Fibroblast of skin of right quadriceps (primary cell): ENCODE data around the gene ABCA3.
A peak's percentile ranks its signal among the peaks of the same experiment; 100 is the strongest.
"Not testable (repeated sequence)": the region's sequence is repeated elsewhere in the genome, so short reads cannot be mapped to it uniquely, and the experiment has no call there.

ENCODE experiments used
- DNase-seq: peaks from one replicate; pipeline ENCODE4 v3.0.0-alpha.2; 2013

The ABCA3 gene

DNA sequence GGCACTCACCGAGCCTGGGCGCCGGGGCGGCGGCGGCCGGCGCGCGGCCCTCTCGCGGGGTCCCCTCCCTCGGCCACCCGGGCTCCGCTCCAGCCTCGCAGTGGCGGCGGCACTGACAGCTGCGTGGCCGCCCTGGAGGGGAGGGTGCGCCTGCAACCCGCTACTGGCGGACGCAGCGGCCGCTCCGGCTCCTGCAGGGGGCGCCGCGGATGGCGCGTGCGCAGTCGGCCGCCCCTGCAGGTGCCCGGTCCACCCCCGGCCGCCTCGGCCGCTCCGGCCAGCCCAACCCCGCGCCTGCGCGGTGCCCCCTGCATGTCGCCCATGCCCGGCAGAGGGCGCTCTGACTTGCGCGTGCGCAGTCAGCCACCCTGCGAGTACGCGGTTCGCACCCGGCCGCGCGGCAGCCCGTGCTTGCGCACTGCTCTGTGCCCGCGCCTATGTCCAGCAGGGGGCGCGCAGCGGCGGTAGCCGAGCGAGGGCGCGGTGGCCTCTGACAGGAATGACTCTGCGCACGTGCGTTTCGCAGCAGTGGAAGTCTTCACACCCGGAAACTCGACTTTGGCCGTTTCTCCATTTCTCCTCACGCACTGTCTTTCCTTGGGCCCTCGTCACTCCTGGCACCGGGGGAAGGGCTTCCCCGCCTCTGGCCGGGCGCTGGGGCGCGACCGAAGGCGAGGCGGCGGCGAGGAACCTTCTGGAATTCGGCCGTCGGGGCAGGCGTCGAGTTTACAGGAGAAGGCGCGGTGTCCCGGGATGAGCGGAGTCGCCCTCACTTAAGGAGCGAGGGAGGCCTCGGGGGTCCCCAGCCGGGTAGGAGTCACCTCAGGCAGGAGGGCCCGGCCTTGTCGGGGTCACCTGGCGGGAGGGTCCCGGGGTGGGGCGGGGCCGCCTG is at the start of gene ABCA3:
Gene ABCA3, minus strand, starts transcription at position 165 of the 892 bp plus-strand sequence. CDS start 14,262 bp downstream, outside the sequence.
- peak; percentile 87 for DNase-seq

DNA sequence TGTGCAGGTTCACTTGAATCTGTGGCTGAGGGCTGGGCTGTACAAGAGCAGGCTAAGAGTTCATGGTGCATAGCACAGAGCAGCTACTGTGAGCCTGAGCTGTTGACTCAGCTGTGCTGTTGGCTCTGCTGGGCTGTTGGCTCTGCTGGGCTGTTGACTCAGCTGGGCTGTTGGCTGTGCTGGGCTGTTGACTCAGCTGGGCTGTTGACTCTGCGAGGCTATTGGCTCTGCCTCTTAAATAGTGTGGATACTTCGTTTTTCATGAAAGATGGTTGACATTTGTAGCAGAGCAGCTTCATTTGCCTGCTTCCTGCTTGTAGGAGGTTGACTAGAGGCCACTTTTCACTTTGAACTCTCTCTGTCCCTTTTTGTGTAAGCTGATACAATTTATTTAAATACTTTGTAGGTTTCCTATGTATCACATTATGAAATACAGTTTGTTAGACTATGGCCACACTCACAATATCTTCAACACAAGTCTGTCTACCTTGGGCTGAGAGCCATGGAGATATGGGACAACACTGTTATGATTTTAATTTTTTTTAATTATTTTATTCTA is 48.4 kb upstream of the ABCA3 start:
- peak; percentile 30 for DNase-seq

DNA sequence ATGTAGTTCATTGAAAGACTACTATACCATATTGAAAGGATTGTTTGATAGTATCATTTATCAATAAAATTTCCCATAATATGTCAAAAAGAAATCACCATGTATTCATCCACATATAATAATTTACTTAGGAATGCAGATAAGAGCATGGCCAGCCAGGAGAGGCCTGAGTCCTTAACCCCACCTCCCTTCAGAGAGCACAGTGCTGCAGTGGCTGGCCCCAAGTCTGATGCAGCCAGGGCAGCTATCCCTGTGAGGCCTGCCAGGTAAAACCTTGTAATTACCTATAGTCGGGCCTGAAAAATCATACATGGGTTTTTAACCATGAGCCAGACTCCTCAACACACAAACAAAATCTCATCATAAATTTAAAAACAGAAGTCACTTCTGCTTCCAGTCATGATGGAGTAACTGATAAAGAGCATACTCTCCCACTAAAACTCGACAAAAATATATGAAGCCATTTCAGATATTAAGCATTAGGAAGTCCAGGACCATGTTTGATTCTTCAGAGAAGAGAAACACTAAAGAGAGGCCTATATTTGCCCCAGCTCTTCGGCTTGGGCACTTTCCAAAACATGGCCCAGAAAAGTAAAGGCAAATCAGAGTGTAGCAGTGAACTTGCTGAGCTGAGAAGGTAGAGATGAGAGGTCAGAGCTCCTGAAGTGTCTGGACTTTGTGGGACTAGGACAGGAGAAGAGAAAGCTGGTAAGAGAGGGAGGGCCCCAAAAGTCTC is 47.8 kb upstream of the ABCA3 start:
- no peak for DNase-seq

DNA sequence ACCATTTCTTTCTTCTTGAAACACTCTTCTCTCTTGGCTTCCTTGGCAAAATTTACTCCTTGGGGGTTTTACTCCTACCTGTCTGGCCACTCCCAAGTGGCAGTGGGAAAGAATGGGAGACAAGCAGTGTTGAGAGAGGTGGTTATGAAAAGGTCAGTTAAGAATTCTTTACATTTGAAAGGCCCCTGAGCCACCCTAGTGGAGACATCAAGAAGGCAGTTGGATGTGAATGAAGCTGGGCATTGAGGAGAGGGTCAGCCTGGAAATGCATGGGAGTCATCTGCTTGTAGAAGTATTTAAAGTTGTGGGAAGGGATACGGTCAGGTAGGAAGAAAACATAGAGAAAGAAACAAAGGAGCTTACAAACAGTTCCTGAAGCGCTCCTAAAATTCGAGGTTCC is 46.5 kb upstream of the ABCA3 start:
- no peak for DNase-seq

DNA sequence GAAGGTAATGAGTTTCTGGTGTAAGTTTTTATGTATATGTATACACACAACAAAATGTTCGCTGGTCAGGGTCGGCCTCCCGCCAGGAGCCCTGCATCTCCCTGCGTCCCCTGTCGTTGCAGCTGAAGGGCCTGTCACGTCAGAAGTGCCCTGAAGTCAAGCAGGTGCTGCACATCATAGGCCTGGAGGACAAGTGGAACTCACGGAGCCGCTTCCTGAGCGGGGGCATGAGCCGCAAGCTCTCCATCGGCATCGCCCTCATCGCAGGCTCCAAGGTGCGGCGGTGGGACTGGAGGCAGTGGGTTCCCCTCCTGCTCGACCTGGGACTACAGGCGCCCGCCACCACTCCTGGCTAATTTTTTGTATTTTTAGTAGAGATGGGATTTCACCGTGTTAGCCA is 45.5 kb upstream of the ABCA3 start:
- DNase-seq, result not testable (repeated sequence)

DNA sequence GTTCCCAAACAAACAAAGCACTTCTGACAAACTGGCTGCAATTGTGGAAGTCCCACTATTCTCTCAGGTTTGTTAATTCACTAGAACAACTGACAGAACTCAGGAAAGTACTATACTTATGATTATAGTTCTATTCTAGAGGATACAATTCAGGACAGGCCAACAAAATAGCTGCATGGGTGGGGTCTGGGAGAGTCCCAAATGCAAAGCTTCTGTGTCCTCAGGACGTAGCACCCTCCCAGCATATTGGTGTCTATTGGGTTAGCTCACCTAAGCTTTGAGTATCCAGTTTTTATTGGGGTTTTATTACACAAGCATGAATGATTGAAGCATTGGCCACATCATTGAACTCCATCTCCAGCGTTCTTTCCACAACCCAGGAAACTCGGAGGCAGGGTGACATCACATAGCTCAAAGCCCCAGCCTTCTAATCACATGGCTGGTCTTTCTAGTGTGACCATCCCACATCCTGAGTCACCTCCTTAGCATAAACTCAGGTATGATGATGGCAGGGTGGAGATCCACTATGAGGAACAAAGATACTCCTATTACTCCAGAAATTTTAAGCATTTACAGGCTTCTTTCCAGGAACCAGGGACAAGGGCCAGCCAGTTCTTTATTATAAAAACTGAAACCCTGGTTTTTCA is 44.8 kb upstream of the ABCA3 start:
- no peak for DNase-seq

DNA sequence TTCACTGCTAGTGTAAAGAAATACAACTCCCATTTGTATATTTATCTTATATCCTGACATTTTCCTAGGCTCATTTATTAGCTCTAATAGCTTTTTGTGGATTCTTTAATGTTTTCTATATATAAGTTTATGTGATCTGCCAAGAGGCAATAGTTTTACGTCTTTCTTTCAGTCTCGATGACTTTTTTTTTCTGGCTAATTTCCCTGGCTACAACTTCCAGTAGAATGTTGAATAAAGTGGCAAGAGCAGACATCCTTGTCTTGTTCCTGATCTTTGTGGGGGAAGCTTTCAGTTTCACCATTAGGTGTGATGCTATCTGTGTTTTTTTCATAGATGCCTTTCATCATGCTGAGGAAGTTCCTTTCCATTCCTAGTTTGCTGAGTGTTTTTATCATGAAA is 43.9 kb upstream of the ABCA3 start:
- no peak for DNase-seq

DNA sequence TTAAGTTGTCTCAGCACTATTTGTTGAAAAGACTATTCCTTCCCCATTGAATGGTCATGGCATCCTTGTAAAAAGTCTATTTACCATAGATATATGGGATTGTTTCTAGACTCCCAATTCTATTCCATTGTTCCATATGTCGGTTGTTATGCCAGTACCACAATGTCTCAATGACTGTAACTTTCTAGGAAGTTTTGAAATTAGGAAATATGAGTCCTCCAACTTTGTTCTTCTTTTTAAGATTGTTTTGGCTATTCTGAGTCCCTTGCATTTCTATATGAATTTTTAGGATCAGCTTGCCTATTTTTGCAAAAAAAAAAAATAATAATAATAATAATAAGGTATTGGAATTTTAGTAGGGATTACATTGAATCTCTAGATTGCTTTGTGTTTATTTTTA is 43.0 kb upstream of the ABCA3 start:
- DNase-seq, result no peak

DNA sequence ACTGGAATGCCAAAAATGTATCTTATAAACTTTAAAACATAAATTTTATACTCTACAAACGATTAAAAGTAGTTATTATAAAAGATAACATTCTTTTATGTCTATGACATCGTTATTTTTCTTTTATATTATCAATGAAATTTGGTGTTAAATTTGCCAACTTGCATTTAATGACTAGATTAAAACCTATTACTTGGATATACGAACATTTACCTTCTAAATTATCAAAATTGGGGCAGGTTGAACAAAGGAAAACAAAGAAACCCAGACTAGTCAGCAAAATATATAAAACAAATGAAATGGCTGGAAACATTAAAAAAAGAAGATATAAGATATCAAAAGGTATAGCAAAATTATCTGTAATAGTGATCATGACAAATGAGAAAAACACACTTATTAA is 34.1 kb upstream of the ABCA3 start:
- no peak for DNase-seq

DNA sequence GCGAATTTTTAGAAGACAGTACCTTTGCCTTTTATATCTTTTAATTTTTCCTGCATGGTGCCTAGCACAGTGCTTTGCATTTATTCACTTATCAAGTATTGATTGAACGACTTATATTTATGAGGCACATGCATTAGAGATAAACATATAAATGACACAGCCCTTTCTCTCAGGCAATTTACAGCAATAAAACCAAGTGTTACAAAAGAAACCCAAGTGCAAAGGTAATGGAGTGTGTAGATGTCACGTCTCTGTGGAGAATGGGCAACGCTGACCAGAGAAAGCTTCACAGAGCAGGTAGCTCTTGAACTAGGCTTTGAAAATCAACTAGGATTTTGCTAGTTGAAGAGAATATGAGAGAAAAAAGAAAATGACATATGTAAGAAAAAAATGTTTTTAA is 32.6 kb upstream of the ABCA3 start:
- DNase-seq, result no peak

DNA sequence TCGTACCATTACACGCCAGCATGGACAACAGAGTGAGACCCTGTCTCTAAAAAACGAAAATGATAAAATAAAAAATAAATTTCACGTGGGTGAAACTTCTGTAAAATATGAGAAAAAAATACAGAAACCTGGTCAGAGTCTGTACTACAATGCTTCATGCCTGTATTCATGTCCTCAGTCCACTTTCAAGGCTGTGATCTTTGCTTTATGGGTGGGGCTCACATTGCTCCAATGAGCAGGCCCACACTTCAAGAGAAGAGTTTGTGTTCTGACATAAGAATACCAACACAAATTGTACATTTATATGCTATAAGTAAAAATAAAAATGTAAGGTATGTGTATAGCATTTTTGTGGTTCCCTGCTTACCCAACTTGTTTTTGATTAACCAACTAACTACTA is 32.2 kb upstream of the ABCA3 start:
- DNase-seq, result peak; percentile 21

DNA sequence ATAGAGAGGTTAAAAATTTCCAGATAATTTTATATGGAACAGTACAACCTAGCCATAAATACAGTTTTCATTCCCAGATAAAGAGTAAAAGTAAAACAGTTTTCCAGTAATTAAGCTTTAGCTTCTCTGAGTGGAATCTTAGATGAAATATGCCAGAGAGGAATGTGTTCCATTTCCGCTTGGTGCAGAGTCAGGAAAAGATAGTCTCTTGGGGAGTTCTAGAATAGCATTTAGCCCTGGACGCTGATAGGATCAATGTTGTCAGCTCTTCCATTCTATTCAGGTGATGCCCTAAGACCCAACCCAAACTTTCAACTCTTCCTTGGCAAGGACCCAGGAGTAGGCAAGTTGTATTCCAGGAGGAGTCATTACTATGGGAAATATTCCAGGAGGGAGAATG is 30.9 kb upstream of the ABCA3 start:
- peak; percentile 19 for DNase-seq

DNA sequence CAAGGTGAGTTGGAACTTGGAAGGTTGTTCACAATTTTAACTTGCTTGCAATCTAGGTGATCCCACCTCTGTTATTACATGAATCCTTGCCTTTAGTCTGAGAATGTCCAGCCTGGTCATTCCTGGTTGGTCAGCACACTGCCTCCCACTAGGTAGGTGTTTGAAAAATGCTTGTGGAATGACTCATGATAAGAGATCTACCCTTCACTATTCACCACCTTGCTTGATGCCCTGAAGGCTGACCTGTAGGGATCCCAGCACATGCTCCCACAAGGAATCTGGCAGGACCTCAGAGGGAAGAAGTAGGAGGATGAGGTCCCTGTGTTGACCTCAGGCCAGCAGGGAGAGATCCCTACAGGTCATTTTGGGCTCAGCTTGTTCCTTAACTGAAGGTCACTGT is 30.2 kb upstream of the ABCA3 start:
- no peak for DNase-seq

DNA sequence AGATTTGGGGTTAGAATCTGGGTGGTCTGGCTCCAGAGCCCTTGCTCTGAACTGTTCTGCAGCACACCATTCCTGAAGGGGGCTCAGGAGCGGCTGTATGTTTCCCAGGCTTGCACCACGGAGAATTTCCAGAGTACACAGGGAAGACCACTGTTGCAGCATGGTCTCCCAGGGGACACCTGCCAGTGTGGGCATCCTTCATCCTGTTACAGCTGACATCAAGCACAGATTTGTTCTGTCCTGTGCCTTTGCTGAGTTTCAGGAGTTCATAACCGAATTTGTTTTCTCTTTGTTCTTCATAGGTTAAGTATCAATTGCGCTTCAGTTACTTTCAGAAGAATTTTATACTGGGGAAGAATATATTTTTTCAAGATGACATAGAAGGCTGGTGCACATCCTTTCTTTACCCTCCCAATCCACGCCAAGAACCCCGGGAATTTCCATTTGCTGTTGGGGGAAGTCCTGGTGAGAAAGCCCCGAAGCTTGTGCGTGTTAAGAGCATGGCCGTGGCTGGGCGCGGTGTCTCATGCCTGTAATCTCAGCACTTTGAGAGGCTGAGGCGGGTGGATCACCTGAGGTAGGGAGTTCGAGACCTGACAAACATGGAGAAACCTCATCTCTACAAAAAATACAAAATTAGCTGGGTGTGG is 26.3 kb upstream of the ABCA3 start:
- no peak for DNase-seq

DNA sequence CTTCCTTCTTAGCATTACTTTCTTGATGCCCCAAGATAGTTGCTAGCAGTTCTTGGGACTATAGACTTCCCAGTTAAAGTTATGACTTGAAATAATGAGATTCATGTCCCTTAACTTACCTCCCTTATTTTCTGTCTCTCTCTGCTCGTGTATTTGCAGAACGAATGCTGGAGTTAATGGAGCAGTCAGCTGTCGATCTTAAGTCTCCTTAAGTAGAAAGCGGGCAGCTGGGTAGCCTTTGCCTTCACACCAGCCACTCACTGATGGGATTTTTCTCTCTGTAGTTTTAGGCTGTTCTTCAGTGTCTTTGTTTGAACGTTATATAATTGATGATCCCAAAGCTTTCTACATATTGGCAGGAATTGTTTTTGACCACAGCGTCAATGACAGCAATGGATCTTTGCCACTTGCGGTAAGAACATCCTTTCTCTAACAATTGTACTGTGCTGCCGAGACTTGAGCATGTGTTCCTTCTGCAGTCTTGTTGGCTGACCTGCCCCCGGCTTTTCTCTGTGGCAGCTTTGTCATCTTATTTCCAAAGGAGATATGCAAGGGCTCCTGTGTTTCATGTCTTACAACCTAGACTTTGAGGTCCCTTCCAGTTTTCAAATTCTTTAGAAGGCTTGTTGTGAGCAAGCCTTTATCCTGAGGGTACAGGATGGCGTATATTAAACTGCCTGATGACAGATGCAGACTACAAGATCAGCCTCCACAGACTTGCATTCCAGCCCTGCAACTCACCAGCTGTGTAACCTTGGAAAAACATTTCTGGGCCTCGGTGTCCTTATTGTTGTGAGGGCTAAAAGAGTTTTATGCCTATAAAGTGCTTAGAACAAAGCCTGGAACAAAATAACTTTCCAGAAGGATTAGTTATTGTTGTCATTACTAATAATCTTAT is 25.1 kb upstream of the ABCA3 start:
- DNase-seq, result peak; percentile 78

DNA sequence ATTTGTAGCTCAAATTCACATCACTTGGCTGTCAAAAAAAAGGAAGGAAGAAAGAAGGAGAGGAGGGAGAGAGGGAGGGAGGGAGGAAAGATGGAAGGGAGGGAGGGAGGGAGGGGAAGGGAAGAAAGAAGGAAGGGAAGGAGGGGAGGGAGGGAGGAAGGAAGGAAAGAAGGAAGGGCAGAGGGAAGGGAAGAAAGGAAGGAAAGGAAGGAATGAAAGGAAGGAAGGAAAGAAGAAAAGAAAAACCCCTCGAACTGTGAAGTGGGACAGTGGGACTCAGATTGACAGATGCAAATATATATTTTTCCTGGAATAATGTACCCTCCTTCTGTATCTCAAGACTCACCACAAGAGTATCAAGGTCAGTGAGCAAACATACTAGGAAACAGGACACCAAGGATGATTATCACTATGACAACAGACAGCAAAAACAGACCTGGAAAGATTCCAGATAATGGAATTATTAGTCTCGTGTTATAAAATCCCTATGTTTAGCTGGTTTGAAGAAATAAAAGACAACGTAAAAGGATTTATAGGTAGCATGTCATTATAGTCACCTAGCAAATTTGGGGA is 24.2 kb upstream of the ABCA3 start:
- no peak for DNase-seq

DNA sequence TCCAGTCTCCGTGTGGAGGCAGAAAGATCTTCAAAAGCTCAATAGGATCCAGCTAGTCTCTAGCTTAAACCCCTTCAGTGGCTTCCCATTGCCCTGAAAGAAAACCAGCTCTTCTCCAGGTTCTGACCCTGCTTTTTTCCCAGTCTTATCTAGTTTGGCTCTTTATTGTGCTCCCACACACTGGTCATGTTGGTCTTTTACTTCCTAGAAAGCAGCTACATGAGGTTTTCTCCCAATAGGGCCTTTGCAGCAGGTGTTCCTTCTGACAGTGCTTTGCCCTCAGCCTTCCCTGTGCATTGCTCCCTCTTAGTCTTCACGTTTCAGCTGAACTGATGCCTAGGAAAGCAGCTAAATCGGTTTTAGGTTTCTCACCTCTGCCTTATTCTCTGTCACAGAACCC is 21.7 kb upstream of the ABCA3 start:
- DNase-seq, result no peak

DNA sequence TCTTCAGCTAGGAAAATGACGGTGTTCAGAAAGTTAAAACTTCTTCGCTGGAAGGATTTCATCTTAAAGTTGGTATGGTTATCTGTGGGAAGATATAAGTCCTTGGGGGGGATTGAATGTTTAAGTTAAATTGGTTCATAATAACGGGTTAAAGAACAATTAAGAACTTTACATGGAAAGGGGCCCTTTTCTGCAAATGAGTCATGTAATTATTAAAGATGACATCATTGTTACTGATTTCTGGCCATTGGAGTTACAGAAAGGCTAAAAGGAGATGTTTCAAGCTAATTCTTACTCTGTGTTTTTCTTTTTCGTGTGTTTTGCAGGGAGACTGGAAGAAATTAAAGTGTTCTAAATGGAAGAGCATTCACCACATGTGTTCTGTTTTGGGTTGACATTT is 20.6 kb upstream of the ABCA3 start:
- no peak for DNase-seq

DNA sequence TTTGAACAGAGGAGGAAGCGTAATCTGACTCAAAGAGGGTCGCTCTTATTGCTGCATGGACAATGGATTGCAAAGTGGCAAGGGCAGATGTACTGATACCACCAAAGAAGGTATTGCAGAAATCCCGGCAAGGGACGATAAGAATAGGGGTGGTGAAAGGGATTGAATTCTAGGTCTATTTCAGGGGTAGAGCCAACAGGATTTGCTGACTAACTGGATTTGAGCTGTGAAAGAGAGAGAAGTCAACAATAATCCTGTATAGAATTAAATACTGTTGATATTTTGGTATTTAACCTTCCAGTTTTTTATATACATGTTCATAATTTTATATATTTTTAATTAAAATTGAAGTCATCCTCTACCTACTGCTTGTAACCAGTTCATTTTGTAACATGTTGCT is 19.4 kb upstream of the ABCA3 start:
- no peak for DNase-seq

DNA sequence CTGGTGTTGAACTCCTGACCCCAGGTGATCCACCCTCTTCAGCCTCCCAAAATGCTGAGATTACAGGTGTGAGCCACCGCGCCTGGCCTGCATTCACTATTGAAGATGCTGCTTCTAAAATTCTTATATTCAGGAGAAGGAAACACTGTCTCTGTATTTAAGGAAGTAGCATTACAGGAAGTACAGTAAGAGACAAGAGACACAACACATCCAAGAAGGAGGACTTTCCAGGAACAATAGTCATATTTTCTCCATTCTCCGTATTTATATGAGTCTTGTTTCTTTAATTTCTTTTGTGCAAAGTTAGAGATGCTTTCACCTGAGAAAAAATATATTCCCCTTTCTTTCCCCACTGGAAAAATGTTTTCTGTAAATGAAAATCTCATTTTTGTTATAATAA is 18.3 kb upstream of the ABCA3 start:
- no peak for DNase-seq

DNA sequence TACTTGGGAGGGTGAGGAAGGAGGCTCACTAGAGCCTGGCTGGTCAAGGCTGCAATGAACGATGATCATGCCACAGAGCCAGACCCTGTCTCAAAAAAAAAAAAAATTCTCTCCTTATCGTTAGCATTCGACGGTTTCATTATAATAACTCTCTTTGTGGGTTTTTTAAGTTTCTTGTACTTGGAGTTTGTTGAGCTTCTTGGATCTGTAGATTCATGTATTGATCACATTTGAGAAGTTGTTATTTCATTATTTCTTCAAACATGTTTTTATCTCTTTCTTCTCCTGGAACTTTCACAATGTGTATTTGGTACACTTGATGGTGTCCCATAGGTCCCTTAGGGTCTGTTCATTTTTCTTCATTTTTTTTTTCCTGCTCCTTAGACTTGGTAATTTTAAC is 16.8 kb upstream of the ABCA3 start:
- DNase-seq, result no peak

DNA sequence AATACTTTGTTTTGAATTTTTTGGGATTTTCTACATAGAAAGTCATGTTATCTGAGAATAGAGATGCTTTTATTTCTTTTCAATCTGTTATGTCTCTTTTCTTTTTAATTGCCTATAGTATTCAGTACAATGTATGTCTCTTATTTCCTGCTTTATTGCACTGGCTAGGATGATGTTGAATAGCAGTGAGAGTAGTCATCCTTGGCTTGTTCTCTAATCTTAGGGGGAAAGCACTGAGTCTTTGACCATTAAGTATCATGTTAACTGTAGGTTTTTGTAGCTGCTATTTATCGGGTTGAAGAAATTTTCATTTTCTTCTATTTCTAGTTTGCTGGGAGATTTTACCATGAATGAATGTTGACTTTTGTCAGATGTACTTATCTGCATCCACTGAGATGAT is 10.0 kb upstream of the ABCA3 start:
- no peak for DNase-seq
